GM12878 (cell line): ENCODE data around the gene SLC11A1. TPM values are rescaled to one million over a fixed set of nuclear protein-coding genes. Genes with fewer than 3 reads are reported as not detected.

Experiments
- ATAC-seq: fragments of 200-7000 bp; cut with Tn5 transposase; 3 replicates; pipeline ENCODE4 v1.9.1; 2020; ENCODE audit warnings: mild to moderate bottlenecking, moderate library complexity
- BruUV-seq: library from RNA; stranded (reverse); fragments of 400-500 nt; replicated peaks from 2 replicates; lab custom pipeline; 2021; lab: Mats Ljungman, UMichigan
- CTCF ChIA-PET: fragments of 300-600 bp; sonication (Branson Sonifier 250); formaldehyde crosslinking; extraction: SDS; loops from one replicate; lab custom pipeline; 2021; ENCODE audit warnings: inconsistent platforms; lab: Yijun Ruan, JAX
- POLR2A ChIA-PET: fragments of 350-600 bp; formaldehyde crosslinking; extraction: SDS; loops from one replicate; lab custom pipeline; 2021; ENCODE audit warnings: inconsistent platforms; lab: Charles Lee
- RAD21 ChIA-PET: fragments of 300-600 bp; sonication (Branson Sonifier 250); formaldehyde crosslinking; loops from one replicate; lab custom pipeline; 2023; ENCODE audit warnings: antibody characterized with exemption; ENCODE audit not compliant: unreplicated experiment; lab: Charles Lee
- SMC1A ChIA-PET: fragments of 300-600 bp; sonication (Branson Sonifier 250); formaldehyde crosslinking; loops from one replicate; lab custom pipeline; 2023; ENCODE audit not compliant: unreplicated experiment, uncharacterized antibody; lab: Charles Lee
- DNase-seq: peaks from one replicate; pipeline ENCODE4 v3.0.0-alpha.2; 2011; ENCODE audit warnings: low read depth, low spot score
- FAIRE-seq: peaks from 3 replicates; lab custom pipeline; 2011; peaks lifted over from hg19 to GRCh38; lab: Jason Lieb, UNC
- H2AFZ ChIP-seq: 2 replicates; pipeline ENCODE4 v1.6.0; 2011; ENCODE audit warnings: low read depth, low read length, control low read depth; ENCODE audit not compliant: control insufficient read depth
- H3K27ac ChIP-seq: 2 replicates; pipeline ENCODE4 v1.5.1; 2011; ENCODE audit warnings: control low read depth; ENCODE audit not compliant: control insufficient read depth, insufficient read depth
- H3K27me3 ChIP-seq, 2 experiments: replicated peaks in 1 of 2; 2 replicates each; pipeline versions ENCODE4 v1.6.0 to v1.6.1; 2011; ENCODE audit warnings: low read length in 1 of 2; ENCODE audit not compliant: control insufficient read depth in 2 of 2, insufficient read depth in 2 of 2
- H3K36me3 ChIP-seq, 2 experiments: 2 replicates each; pipeline ENCODE4 v1.5.1; 2011; ENCODE audit warnings: low read length in 1 of 2; ENCODE audit not compliant: control insufficient read depth in 2 of 2, insufficient read depth in 2 of 2
- H3K4me1 ChIP-seq: 2 replicates; pipeline ENCODE4 v1.6.1; 2011; ENCODE audit warnings: mild to moderate bottlenecking, low read length, moderate library complexity, mixed read lengths; ENCODE audit not compliant: control insufficient read depth, insufficient read depth
- H3K4me2 ChIP-seq: 2 replicates; pipeline ENCODE4 v1.6.0; 2011; ENCODE audit warnings: control low read depth; ENCODE audit not compliant: control insufficient read depth, insufficient read depth
- H3K4me3 ChIP-seq: fragments of 200-600 bp; sonication (generic); 2 replicates; pipeline ENCODE4 v1.5.1; 2016
- H3K79me2 ChIP-seq: 2 replicates; pipeline ENCODE4 v1.6.0; 2011; ENCODE audit warnings: low read length; ENCODE audit not compliant: control insufficient read depth, insufficient read depth
- H3K9ac ChIP-seq: 2 replicates; pipeline ENCODE4 v1.8.0; 2011; ENCODE audit warnings: low read length, control low read depth, mixed read lengths; ENCODE audit not compliant: control insufficient read depth, insufficient read depth
- H3K9me3 ChIP-seq: replicated peaks from 3 replicates; pipeline ENCODE4 v1.5.1; 2011; ENCODE audit warnings: mild to moderate bottlenecking, low read length; ENCODE audit not compliant: control insufficient read depth, insufficient read depth
- H4K20me1 ChIP-seq: 2 replicates; pipeline ENCODE4 v1.6.0; 2011; ENCODE audit not compliant: control insufficient read depth, insufficient read depth
- BHLHE40 ChIP-seq, 2 experiments: fragments of 450-650 bp in 1 of 2; IDR thresholded peaks; 2 replicates each; pipeline ENCODE4 v1.6.1; 2011 to 2017; ENCODE audit warnings: low read depth in 2 of 2, borderline replicate concordance in 1 of 2, improper control_type of control experiment in 1 of 2, low read length in 1 of 2, mild to moderate bottlenecking in 1 of 2
- CBFB ChIP-seq: IDR thresholded peaks from 2 replicates; pipeline ENCODE4 v1.6.1; 2016; ENCODE audit warnings: antibody characterized with exemption, low read depth
- CEBPB ChIP-seq, 2 experiments: fragments of 150-350 bp in 1 of 2; IDR thresholded peaks; 2 replicates each; pipeline ENCODE4 v1.6.1; 2012 to 2014; ENCODE audit warnings: low read depth in 2 of 2, low read length in 2 of 2, borderline replicate concordance in 1 of 2, inconsistent platforms in 1 of 2
- CHD1 ChIP-seq: IDR thresholded peaks from 2 replicates; pipeline ENCODE4 v1.6.1; 2012; ENCODE audit warnings: low read depth, low read length, improper control_type of control experiment
- CHD4 ChIP-seq: fragments of 200-600 bp; sonication (generic); IDR thresholded peaks from 2 replicates; pipeline ENCODE4 v1.6.1; 2016; ENCODE audit warnings: mild to moderate bottlenecking
- EZH2 ChIP-seq: IDR thresholded peaks from 2 replicates; pipeline ENCODE4 v1.6.1; 2012; ENCODE audit warnings: low read depth, mild to moderate bottlenecking, control low read depth, inconsistent platforms, low read length, borderline replicate concordance; ENCODE audit not compliant: control insufficient read depth
- KAT2A ChIP-seq: conservative IDR thresholded peaks from 2 replicates; pipeline ENCODE4 v1.6.1; 2011; ENCODE audit warnings: low read depth, low read length; ENCODE audit not compliant: control insufficient read depth
- KDM1A ChIP-seq: fragments of 200-600 bp; sonication (generic); IDR thresholded peaks from 2 replicates; pipeline ENCODE4 v1.6.1; 2016; ENCODE audit warnings: borderline replicate concordance
- KLF5 ChIP-seq: fragments of 450-650 bp; IDR thresholded peaks from 2 replicates; pipeline ENCODE4 v1.6.1; 2014; ENCODE audit warnings: mild to moderate bottlenecking; ENCODE audit not compliant: partially characterized antibody
- MYC ChIP-seq: IDR thresholded peaks from 2 replicates; pipeline ENCODE4 v1.6.1; 2011; ENCODE audit warnings: mild to moderate bottlenecking, low read length, moderate library complexity, inconsistent platforms; ENCODE audit not compliant: insufficient read depth, insufficient replicate concordance, insufficient read length, severe bottlenecking
- POLR2A ChIP-seq: IDR thresholded peaks from 2 replicates; pipeline ENCODE4 v1.6.1; 2011; ENCODE audit warnings: low read depth, mild to moderate bottlenecking, low read length
- WGBS: methylation state at CpG from one replicate; pipeline ENCODE4 v1.1.6; 2016; ENCODE audit warnings: low lambda C conversion rate; ENCODE audit not compliant: insufficient replicate concordance, insufficient coverage; ENCODE audit errors: missing lambda C conversion rate; 5-methylcytosine and 5-hydroxymethylcytosine counted together
- in situ Hi-C: fragments of 300-500 bp; cut with MboI; formaldehyde crosslinking; loops from 9 replicates; pipeline ENCODE4 v1.14.3; 2018; ENCODE audit warnings: mixed read lengths
- intact Hi-C: fragments of 100-400 bp; cut with micrococcal nuclease; formaldehyde crosslinking; loops from one replicate; pipeline ENCODE4 v1.14.2; 2022; ENCODE audit not compliant: unreplicated experiment
- polyA plus RNA-seq, 11 experiments: library from polyadenylated mRNA; depleted of rRNA in 4 of 11; unstranded in 6 of 11; stranded (reverse) in 5 of 11; fragments of >200 nt; fragmentation: Nextera tagmentation in 4 of 11; fragmentation: Illumina TruSeq in 1 of 11; extraction: Ambion mirVana in 4 of 11; extraction: Trizol in 1 of 11; gene quantifications; 1 replicate in 1 of 11; 2 replicates in 10 of 11; pipeline versions ENCODE4 v1.2.1 to v1.2.3, GENCODE V29; 2011 to 2016; ENCODE audit warnings: inconsistent platforms in 2 of 11, missing spikeins in 2 of 11, low read depth in 1 of 11
- total RNA-seq, 4 experiments: library from RNA; depleted of rRNA in 3 of 4; stranded (reverse); fragments of >200 nt in 3 of 4; fragmentation: Illumina TruSeq in 1 of 4; extraction: Trizol in 1 of 4; gene quantifications; 2 replicates each; pipeline versions ENCODE4 v1.2.1 to v1.2.3, GENCODE V29; 2013 to 2021
- TF ChIP-seq, protein P1 (sequence below): fragments of 450-650 bp; IDR thresholded peaks from 2 replicates; pipeline ENCODE4 v1.6.1; 2017; ENCODE audit warnings: antibody characterized with exemption, mild to moderate bottlenecking, moderate library complexity

SLC11A1 gene
- total and polyA plus RNA-seq, 10 of the 15 experiments (the other 5 are each of a cell fraction or from before 2014, with no cell fraction given): 0.03 to 0.38 (median 0.12) TPM

DNA sequence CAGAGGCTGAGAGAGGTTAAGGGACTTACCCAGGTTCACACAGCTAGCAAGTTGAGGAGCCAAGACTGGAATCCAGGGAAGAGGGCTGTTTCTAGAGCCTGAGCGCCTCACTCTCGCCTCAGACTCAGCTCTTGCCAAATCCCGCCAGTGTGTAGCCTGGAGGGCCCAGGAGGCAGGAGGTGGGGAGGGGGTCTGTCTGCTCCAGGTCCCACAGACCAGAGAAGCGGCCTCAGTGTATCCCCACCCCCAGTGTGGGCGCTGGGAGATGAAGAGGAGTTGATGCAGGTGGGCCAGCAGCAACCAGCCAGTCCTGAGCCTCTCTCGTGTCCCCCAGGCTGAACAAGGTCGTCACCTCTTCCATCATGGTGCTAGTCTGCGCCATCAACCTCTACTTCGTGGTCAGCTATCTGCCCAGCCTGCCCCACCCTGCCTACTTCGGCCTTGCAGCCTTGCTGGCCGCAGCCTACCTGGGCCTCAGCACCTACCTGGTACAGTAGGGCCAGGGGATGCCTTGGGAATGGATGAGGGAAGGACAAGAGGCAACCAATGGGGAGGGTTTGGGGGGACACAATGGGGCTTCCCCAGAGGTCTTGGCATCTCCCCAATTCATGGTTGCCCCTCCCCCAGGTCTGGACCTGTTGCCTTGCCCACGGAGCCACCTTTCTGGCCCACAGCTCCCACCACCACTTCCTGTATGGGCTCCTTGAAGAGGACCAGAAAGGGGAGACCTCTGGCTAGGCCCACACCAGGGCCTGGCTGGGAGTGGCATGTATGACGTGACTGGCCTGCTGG lies 12.4 kb downstream of the SLC11A1 start:
- no peak overlapping the region for H3K4me3 ChIP-seq
- CTCF ChIA-PET: interaction anchor here (0.6 to 4.9 kb wide), 19 partner anchors 10 to 482 kb away, joined by 3 to 34 read pairs (median 4); partner anchors contain the start of genes AAMP, PNKD and TMBIM1
- no TSS peak for BruUV-seq
- ATAC-seq: no peak
- TF ChIP-seq KDM1A (no peak), BHLHE40 (IDR thresholded peaks at IDR 0.05; ENCODE audit: borderline replicate concordance in 1 of 2, low read depth in 2 of 2, low read length in 1 of 2) (no peak), POLR2A (no peak), CHD4 (no peak), CHD1 (no peak), KLF5 (no peak), KAT2A (no peak), CEBPB (IDR thresholded peaks at IDR 0.05; ENCODE audit: borderline replicate concordance in 1 of 2, low read depth in 2 of 2, low read length in 2 of 2) (no peak), EZH2 (no peak), CBFB (no peak), MYC (no peak)
- TF ChIP-seq, protein P1, sequence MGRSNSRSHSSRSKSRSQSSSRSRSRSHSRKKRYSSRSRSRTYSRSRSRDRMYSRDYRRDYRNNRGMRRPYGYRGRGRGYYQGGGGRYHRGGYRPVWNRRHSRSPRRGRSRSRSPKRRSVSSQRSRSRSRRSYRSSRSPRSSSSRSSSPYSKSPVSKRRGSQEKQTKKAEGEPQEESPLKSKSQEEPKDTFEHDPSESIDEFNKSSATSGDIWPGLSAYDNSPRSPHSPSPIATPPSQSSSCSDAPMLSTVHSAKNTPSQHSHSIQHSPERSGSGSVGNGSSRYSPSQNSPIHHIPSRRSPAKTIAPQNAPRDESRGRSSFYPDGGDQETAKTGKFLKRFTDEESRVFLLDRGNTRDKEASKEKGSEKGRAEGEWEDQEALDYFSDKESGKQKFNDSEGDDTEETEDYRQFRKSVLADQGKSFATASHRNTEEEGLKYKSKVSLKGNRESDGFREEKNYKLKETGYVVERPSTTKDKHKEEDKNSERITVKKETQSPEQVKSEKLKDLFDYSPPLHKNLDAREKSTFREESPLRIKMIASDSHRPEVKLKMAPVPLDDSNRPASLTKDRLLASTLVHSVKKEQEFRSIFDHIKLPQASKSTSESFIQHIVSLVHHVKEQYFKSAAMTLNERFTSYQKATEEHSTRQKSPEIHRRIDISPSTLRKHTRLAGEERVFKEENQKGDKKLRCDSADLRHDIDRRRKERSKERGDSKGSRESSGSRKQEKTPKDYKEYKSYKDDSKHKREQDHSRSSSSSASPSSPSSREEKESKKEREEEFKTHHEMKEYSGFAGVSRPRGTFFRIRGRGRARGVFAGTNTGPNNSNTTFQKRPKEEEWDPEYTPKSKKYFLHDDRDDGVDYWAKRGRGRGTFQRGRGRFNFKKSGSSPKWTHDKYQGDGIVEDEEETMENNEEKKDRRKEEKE: no peak
- no peak overlapping the region for H3K9ac ChIP-seq
- DNase-seq: no peak
- H3K9me3 ChIP-seq: no peaks in the 10 kb centered on the region
- H4K20me1 ChIP-seq: no peaks in the 10 kb centered on the region
- H2AFZ ChIP-seq: no peak overlapping the region
- no peak overlapping the region for H3K4me2 ChIP-seq
- SMC1A ChIA-PET: interaction anchor here (0.8 to 2.3 kb wide), 11 partner anchors 36 to 122 kb away, joined by 3 to 18 read pairs (median 4); partner anchors contain the start of genes CATIP and TMBIM1
- peaks cover 27% of the 10 kb centered on the region for H3K4me1 ChIP-seq
- peaks cover 26% of the 10 kb centered on the region for H3K79me2 ChIP-seq
- POLR2A ChIA-PET: interaction anchor here (0.6 to 2.1 kb wide), 8 partner anchors 10 to 178 kb away, joined by 3 to 8 read pairs (median 3); partner anchors contain the start of genes AAMP and PNKD
- RAD21 ChIA-PET: interaction anchor here (0.6 to 2.5 kb wide), 20 partner anchors 10 to 178 kb away, joined by 3 to 8 read pairs (median 3); partner anchors contain the start of genes AAMP, ARPC2 and PNKD
- 81% methylated on average over 13 of the region's 13 CpGs for WGBS
- intact Hi-C loops (loop anchor here (5.0 kb wide), 3 partner anchors 37 to 263 kb away; partner anchors contain the start of genes ARPC2, BCS1L, CATIP and ZNF142), in situ Hi-C loops (loop anchor here (25.0 kb wide), 1 partner anchor 107 kb away; the partner anchor contains the start of gene TMBIM1)
- no peak for FAIRE-seq
- no peak overlapping the region for H3K27ac ChIP-seq
- H3K27me3 ChIP-seq: no peaks in the 10 kb centered on the region
- no peaks in the 10 kb centered on the region for H3K36me3 ChIP-seq
